Measurements from ENCODE around the gene FAM180A.

DNA sequence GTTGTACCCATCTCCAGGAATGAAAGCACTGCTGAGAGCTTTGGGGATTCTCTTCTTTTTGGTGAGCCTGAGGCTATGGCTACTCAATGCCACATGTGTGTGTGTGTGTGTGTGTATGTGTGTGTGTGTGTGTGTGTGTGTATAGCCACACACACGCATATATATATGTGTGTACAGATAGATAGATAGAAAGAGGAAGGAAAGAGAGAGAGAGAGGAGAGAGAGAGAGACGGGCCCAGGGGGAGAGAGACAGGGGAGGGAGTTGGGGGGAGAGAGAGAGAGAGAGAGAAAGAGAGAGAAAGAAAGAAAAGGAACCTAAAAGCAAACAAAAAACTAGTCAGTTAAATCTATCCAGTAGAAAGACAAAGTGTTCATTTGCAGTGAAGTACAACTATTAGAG, 28.9 kb downstream of the FAM180A start:
- no peak for TF ChIP-seq POLR2A (IDR thresholded peaks at IDR 0.05)
- TF ChIP-seq, protein P1, sequence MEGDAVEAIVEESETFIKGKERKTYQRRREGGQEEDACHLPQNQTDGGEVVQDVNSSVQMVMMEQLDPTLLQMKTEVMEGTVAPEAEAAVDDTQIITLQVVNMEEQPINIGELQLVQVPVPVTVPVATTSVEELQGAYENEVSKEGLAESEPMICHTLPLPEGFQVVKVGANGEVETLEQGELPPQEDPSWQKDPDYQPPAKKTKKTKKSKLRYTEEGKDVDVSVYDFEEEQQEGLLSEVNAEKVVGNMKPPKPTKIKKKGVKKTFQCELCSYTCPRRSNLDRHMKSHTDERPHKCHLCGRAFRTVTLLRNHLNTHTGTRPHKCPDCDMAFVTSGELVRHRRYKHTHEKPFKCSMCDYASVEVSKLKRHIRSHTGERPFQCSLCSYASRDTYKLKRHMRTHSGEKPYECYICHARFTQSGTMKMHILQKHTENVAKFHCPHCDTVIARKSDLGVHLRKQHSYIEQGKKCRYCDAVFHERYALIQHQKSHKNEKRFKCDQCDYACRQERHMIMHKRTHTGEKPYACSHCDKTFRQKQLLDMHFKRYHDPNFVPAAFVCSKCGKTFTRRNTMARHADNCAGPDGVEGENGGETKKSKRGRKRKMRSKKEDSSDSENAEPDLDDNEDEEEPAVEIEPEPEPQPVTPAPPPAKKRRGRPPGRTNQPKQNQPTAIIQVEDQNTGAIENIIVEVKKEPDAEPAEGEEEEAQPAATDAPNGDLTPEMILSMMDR (IDR thresholded peaks at IDR 0.05) = no peak

Data from testis (tissue), 2 donors.